Activated T-helper 17 cell treated with anti-CD3 and anti-CD28 coated beads, Interleukin-2, amount 50 U/mL, for 72 hours (primary cell): Measurements from ENCODE around the gene TP53INP2. TPM values are rescaled to one million over a fixed set of nuclear protein-coding genes. Genes with fewer than 3 reads are reported as not detected.

Experiments
- ATAC-seq: fragments of 150-1000 bp; cut with Tn5 transposase; replicated peaks from 2 replicates; pipeline ENCODE4 v1.10.0; 2021; ENCODE audit warnings: mild to moderate bottlenecking, moderate library complexity
- H3K27ac Mint-ChIP-seq: one replicate; pipeline ENCODE4 v1.8.0; 2022; ENCODE audit warnings: mixed read lengths
- H3K27me3 Mint-ChIP-seq: one replicate; pipeline ENCODE4 v1.8.0; 2022; ENCODE audit warnings: mixed read lengths
- H3K36me3 Mint-ChIP-seq: one replicate; pipeline ENCODE4 v1.8.0; 2022; ENCODE audit warnings: low read depth, mild to moderate bottlenecking, mixed read lengths
- H3K4me1 Mint-ChIP-seq: one replicate; pipeline ENCODE4 v1.8.0; 2022; ENCODE audit warnings: mixed read lengths
- H3K4me3 Mint-ChIP-seq: one replicate; pipeline ENCODE4 v1.8.0; 2022; ENCODE audit warnings: mild to moderate bottlenecking, mixed read lengths
- H3K9me3 Mint-ChIP-seq: one replicate; pipeline ENCODE4 v1.8.0; 2022; ENCODE audit warnings: mixed read lengths
- total RNA-seq, 2 donors: library from RNA; stranded (reverse); gene quantifications; one replicate each; pipeline ENCODE4 v1.2.3, GENCODE V29; 2022

The TP53INP2 gene
- total RNA-seq, 2 donors from 2014 or later = 4.1 to 9.2 TPM

GRCh38 chr20:34729416-34729815, 25.3 kb downstream of the TP53INP2 start:
- H3K4me1 Mint-ChIP-seq = no peaks in the 10 kb centered on the region

GRCh38 chr20:34732523-34732922, 28.4 kb downstream of the TP53INP2 start:
- Mint-ChIP-seq H3K36me3 (peaks cover 64% of the 10 kb centered on the region), H3K27ac (no peak overlapping the region), H3K9me3 (no peaks in the 10 kb centered on the region), H3K4me1 (no peaks in the 10 kb centered on the region), H3K27me3 (no peaks in the 10 kb centered on the region), H3K4me3 (no peak overlapping the region)
- no peak for ATAC-seq

More at GRCh38 chr20:34729416-34729815, 25.3 kb downstream of the TP53INP2 start:
- Mint-ChIP-seq H3K9me3 (no peaks in the 10 kb centered on the region), H3K27me3 (no peaks in the 10 kb centered on the region), H3K36me3 (peaks cover 78% of the 10 kb centered on the region), H3K27ac (no peak overlapping the region), H3K4me3 (no peak overlapping the region)
- ATAC-seq = no peak

- H3K27me3 Mint-ChIP-seq = no peaks in the 10 kb centered on the region
- H3K27ac Mint-ChIP-seq = no peak overlapping the region
- no peak overlapping the region for H3K4me3 Mint-ChIP-seq
- H3K36me3 Mint-ChIP-seq = peaks cover 48% of the 10 kb centered on the region
- no peaks in the 10 kb centered on the region for H3K4me1 Mint-ChIP-seq
- no peak for ATAC-seq
- H3K9me3 Mint-ChIP-seq = no peaks in the 10 kb centered on the region
Observed at GRCh38 chr20:34736106-34736735, 32.1 kb downstream of the TP53INP2 start.

GRCh38 chr20:34743039-34743438, 38.9 kb downstream of the TP53INP2 start:
- Mint-ChIP-seq H3K9me3 (no peaks in the 10 kb centered on the region), H3K4me1 (no peaks in the 10 kb centered on the region), H3K27ac (no peak overlapping the region), H3K4me3 (no peak overlapping the region), H3K27me3 (no peaks in the 10 kb centered on the region), H3K36me3 (peaks cover 76% of the 10 kb centered on the region)
- ATAC-seq = no peak

GRCh38 chr20:34744340-34744739, 40.2 kb downstream of the TP53INP2 start:
- no peak overlapping the region for H3K4me3 Mint-ChIP-seq
- no peaks in the 10 kb centered on the region for H3K27me3 Mint-ChIP-seq
- H3K9me3 Mint-ChIP-seq = no peaks in the 10 kb centered on the region
- peaks cover 89% of the 10 kb centered on the region for H3K36me3 Mint-ChIP-seq
- H3K4me1 Mint-ChIP-seq = no peaks in the 10 kb centered on the region
- no peak for ATAC-seq
- H3K27ac Mint-ChIP-seq = no peak overlapping the region

GRCh38 chr20:34744847-34745246, 40.7 kb downstream of the TP53INP2 start:
- H3K4me3 Mint-ChIP-seq = no peak overlapping the region
- H3K9me3 Mint-ChIP-seq = no peaks in the 10 kb centered on the region
- H3K27ac Mint-ChIP-seq = no peak overlapping the region
- H3K36me3 Mint-ChIP-seq = peaks cover 94% of the 10 kb centered on the region
- H3K4me1 Mint-ChIP-seq = no peaks in the 10 kb centered on the region
- no peak for ATAC-seq
- H3K27me3 Mint-ChIP-seq = no peaks in the 10 kb centered on the region

GRCh38 chr20:34746674-34747073, 42.5 kb downstream of the TP53INP2 start:
- H3K4me1 Mint-ChIP-seq = no peaks in the 10 kb centered on the region
- H3K36me3 Mint-ChIP-seq = peaks cover 98% of the 10 kb centered on the region
- H3K27ac Mint-ChIP-seq = no peak overlapping the region
- no peaks in the 10 kb centered on the region for H3K27me3 Mint-ChIP-seq
- no peaks in the 10 kb centered on the region for H3K9me3 Mint-ChIP-seq
- ATAC-seq = no peak
- H3K4me3 Mint-ChIP-seq = no peak overlapping the region

GRCh38 chr20:34747479-34747878, 43.3 kb downstream of the TP53INP2 start:
- Mint-ChIP-seq H3K9me3 (no peaks in the 10 kb centered on the region), H3K27me3 (no peaks in the 10 kb centered on the region), H3K36me3 (peaks cover 98% of the 10 kb centered on the region), H3K27ac (peak overlapping the region; percentile 36), H3K4me3 (no peak overlapping the region), H3K4me1 (no peaks in the 10 kb centered on the region)
- peak; percentile 52 for ATAC-seq

- Mint-ChIP-seq H3K9me3 (no peaks in the 10 kb centered on the region), H3K27me3 (no peaks in the 10 kb centered on the region), H3K4me1 (no peaks in the 10 kb centered on the region), H3K27ac (peak overlapping the region; percentile 43), H3K36me3 (peaks cover 90% of the 10 kb centered on the region), H3K4me3 (no peak overlapping the region)
- no peak for ATAC-seq
Observed at GRCh38 chr20:34748709-34749108, 44.6 kb downstream of the TP53INP2 start.

GRCh38 chr20:34750484-34750883, 46.3 kb downstream of the TP53INP2 start:
- no peak overlapping the region for H3K4me3 Mint-ChIP-seq
- no peaks in the 10 kb centered on the region for H3K4me1 Mint-ChIP-seq
- no peak overlapping the region for H3K27ac Mint-ChIP-seq
- no peaks in the 10 kb centered on the region for H3K9me3 Mint-ChIP-seq
- peaks cover 90% of the 10 kb centered on the region for H3K36me3 Mint-ChIP-seq
- no peaks in the 10 kb centered on the region for H3K27me3 Mint-ChIP-seq
- ATAC-seq = no peak

- Mint-ChIP-seq H3K4me1 (no peaks in the 10 kb centered on the region), H3K36me3 (peaks cover 88% of the 10 kb centered on the region), H3K27ac (no peak overlapping the region), H3K4me3 (no peak overlapping the region), H3K27me3 (no peaks in the 10 kb centered on the region), H3K9me3 (no peaks in the 10 kb centered on the region)
- ATAC-seq = no peak
Observed at GRCh38 chr20:34751453-34751852, 47.3 kb downstream of the TP53INP2 start.

- H3K27ac Mint-ChIP-seq = no peak overlapping the region
- no peak overlapping the region for H3K4me3 Mint-ChIP-seq
- peaks cover 88% of the 10 kb centered on the region for H3K36me3 Mint-ChIP-seq
- ATAC-seq = no peak
- H3K9me3 Mint-ChIP-seq = no peaks in the 10 kb centered on the region
- no peaks in the 10 kb centered on the region for H3K4me1 Mint-ChIP-seq
- H3K27me3 Mint-ChIP-seq = no peaks in the 10 kb centered on the region
Observed at GRCh38 chr20:34753706-34754461, 49.7 kb downstream of the TP53INP2 start.

GRCh38 chr20:34754611-34755010, 50.5 kb downstream of the TP53INP2 start:
- no peaks in the 10 kb centered on the region for H3K9me3 Mint-ChIP-seq
- H3K4me3 Mint-ChIP-seq = no peak overlapping the region
- H3K4me1 Mint-ChIP-seq = no peaks in the 10 kb centered on the region
- H3K27ac Mint-ChIP-seq = peak overlapping the region; percentile 15
- H3K27me3 Mint-ChIP-seq = no peaks in the 10 kb centered on the region
- no peak for ATAC-seq
- H3K36me3 Mint-ChIP-seq = peaks cover 88% of the 10 kb centered on the region

GRCh38 chr20:34755367-34755766, 51.2 kb downstream of the TP53INP2 start:
- Mint-ChIP-seq H3K36me3 (peaks cover 88% of the 10 kb centered on the region), H3K9me3 (no peaks in the 10 kb centered on the region), H3K4me3 (no peak overlapping the region), H3K27ac (no peak overlapping the region), H3K27me3 (no peaks in the 10 kb centered on the region), H3K4me1 (no peaks in the 10 kb centered on the region)
- no peak for ATAC-seq

- no peak for ATAC-seq
- no peaks in the 10 kb centered on the region for H3K9me3 Mint-ChIP-seq
- H3K4me3 Mint-ChIP-seq = no peak overlapping the region
- H3K36me3 Mint-ChIP-seq = peaks cover 100% of the 10 kb centered on the region
- H3K27me3 Mint-ChIP-seq = no peaks in the 10 kb centered on the region
- peak overlapping the region; percentile 47 for H3K27ac Mint-ChIP-seq
- H3K4me1 Mint-ChIP-seq = no peaks in the 10 kb centered on the region
Observed at GRCh38 chr20:34762031-34762555, 57.9 kb downstream of the TP53INP2 start.
